ENCODE measurements around the gene MEST.

DNA sequence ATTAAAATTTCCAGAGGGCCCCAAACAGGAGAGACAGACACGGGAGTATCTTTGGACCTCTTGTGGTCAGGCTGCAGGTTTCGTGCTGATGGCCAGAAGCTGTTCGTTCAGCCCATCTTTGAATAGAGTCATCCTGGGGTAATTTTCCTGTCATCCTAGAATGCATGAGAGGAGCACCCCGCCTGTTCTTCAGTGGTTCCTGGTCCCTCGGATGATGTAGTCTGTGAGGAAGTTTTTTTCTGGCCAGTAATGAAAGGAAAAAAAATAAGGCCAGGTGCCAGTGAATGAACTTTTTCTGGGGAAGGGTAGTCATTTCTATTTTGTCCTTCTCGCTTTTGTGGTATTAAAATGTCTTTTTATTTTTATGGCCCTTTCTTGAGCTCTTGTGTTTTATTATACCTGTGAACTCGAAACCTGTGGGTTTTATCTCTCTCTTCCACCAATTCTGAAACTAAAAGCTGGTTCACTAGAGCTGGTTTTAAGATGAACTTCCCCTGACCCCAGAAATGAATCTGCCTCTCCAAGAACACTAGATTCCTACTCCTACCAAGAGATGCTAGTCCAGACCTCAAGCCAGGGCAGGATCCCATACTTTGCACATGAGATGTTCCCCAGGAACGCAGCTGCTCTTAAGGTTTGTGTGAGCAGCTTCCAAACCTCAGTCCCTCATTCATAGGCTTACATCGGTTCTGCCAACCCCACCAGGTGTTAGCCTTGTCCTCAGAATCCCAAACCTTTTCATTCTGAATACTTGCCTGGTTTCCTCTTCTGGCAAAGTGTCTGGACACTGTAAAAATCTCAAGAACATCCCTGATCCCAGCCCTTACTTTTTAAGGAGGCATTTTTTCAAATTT, 15.4 kb upstream of the MEST start:
- TF ChIP-seq GABPA (IDR thresholded peaks at IDR 0.05; ENCODE audit: low read depth) (no peak), BCL11A (IDR thresholded peaks at IDR 0.05; ENCODE audit: low read depth, low read length) (no peak), MYC (IDR thresholded peaks at IDR 0.05; ENCODE audit: insufficient read depth, insufficient read length, insufficient replicate concordance, low read length, severe bottlenecking) (no peak), SIX5 (IDR thresholded peaks at IDR 0.05; ENCODE audit: low read depth, low read length, severe bottlenecking) (no peak), ESRRA (IDR thresholded peaks at IDR 0.05; ENCODE audit: low read length) (no peak)

Data from GM12878 (cell line).